ENCODE data around the gene SGCA.

- TF ChIP-seq, protein P1, sequence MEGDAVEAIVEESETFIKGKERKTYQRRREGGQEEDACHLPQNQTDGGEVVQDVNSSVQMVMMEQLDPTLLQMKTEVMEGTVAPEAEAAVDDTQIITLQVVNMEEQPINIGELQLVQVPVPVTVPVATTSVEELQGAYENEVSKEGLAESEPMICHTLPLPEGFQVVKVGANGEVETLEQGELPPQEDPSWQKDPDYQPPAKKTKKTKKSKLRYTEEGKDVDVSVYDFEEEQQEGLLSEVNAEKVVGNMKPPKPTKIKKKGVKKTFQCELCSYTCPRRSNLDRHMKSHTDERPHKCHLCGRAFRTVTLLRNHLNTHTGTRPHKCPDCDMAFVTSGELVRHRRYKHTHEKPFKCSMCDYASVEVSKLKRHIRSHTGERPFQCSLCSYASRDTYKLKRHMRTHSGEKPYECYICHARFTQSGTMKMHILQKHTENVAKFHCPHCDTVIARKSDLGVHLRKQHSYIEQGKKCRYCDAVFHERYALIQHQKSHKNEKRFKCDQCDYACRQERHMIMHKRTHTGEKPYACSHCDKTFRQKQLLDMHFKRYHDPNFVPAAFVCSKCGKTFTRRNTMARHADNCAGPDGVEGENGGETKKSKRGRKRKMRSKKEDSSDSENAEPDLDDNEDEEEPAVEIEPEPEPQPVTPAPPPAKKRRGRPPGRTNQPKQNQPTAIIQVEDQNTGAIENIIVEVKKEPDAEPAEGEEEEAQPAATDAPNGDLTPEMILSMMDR (IDR thresholded peaks at IDR 0.05): no peak
- no peak for TF ChIP-seq POLR2AphosphoS5 (IDR thresholded peaks at IDR 0.05)
- TF ChIP-seq POLR2A (IDR thresholded peaks at IDR 0.05): no peak
Measured at GRCh38 chr17:50157891-50158290, 7.9 kb upstream of the SGCA start.
